Glomerular visceral epithelial cell (primary cell): ENCODE results near the gene SFMBT1.
A peak's percentile ranks its signal among the peaks of the same experiment; 100 is the strongest.

ENCODE experiments used
- DNase-seq: peaks from one replicate; pipeline ENCODE4 v3.0.0-alpha.2; 2016; ENCODE audit errors: extremely low spot score

The SFMBT1 gene

GRCh38 chr3:52917044-52917443 lies 128.8 kb downstream of the SFMBT1 start:
- DNase-seq: no peak

- DNase-seq: no peak
Measured at GRCh38 chr3:52915294-52915693, 130.6 kb downstream of the SFMBT1 start.

GRCh38 chr3:52912885-52913731 lies 132.8 kb downstream of the SFMBT1 start:
- DNase-seq: no peak

- no peak for DNase-seq
Measured at GRCh38 chr3:52910823-52911222, 135.1 kb downstream of the SFMBT1 start.

- DNase-seq: no peak
Measured at GRCh38 chr3:52907497-52907896, 138.4 kb downstream of the SFMBT1 start.

GRCh38 chr3:52904552-52904951 lies 141.3 kb downstream of the SFMBT1 start:
- no peak for DNase-seq

GRCh38 chr3:52904000-52904399 lies 141.9 kb downstream of the SFMBT1 start:
- DNase-seq: no peak

GRCh38 chr3:52897130-52898122 lies 148.4 kb downstream of the SFMBT1 start, which contains the start of gene STIMATE:
Gene STIMATE (minus strand): TSS chr3:52897548. CDS start chr3:52897450, 98 bp downstream.
- peak; percentile 75 for DNase-seq

- DNase-seq: no peak
Measured at GRCh38 chr3:52896613-52897012, 149.3 kb downstream of the SFMBT1 start.

GRCh38 chr3:52896151-52896550 lies 149.7 kb downstream of the SFMBT1 start:
- DNase-seq: no peak

- DNase-seq: no peak
Measured at GRCh38 chr3:52895418-52895817, 150.5 kb downstream of the SFMBT1 start.

GRCh38 chr3:52894756-52895155 lies 151.1 kb downstream of the SFMBT1 start:
- no peak for DNase-seq

GRCh38 chr3:52893723-52894122 lies 152.2 kb downstream of the SFMBT1 start:
- no peak for DNase-seq

GRCh38 chr3:52892625-52893311 lies 153.1 kb downstream of the SFMBT1 start:
- no peak for DNase-seq

- DNase-seq: no peak
Measured at GRCh38 chr3:52892290-52892624, 153.6 kb downstream of the SFMBT1 start.

GRCh38 chr3:52891615-52892081 lies 154.2 kb downstream of the SFMBT1 start:
- no peak for DNase-seq

- no peak for DNase-seq
Measured at GRCh38 chr3:52891164-52891563, 154.7 kb downstream of the SFMBT1 start.

GRCh38 chr3:52890735-52891134 lies 155.1 kb downstream of the SFMBT1 start:
- no peak for DNase-seq

- DNase-seq: no peak
Measured at GRCh38 chr3:52889901-52890300, 156.0 kb downstream of the SFMBT1 start.

- no peak for DNase-seq
Measured at GRCh38 chr3:52887166-52887565, 158.7 kb downstream of the SFMBT1 start.

- no peak for DNase-seq
Measured at GRCh38 chr3:52886049-52886730, 159.7 kb downstream of the SFMBT1 start.
